CD4-positive, alpha-beta memory T cell (primary cell): Measurements from ENCODE around the gene ERMN. TPM values are rescaled to one million over a fixed set of nuclear protein-coding genes. Genes with fewer than 3 reads are reported as not detected.

Experiments used
- CTCF ChIA-PET: fragments of 350-600 bp; sonication (Branson Sonifier 250); formaldehyde crosslinking; loops from one replicate; lab custom pipeline; 2021; ENCODE audit warnings: inconsistent platforms; ENCODE audit not compliant: partially characterized antibody; lab: Charles Lee
- POLR2A ChIA-PET: fragments of 350-600 bp; sonication (Branson Sonifier 250); formaldehyde crosslinking; loops from one replicate; lab custom pipeline; 2021; ENCODE audit not compliant: partially characterized antibody; lab: Charles Lee
- DNase-seq, 5 donors: peaks; one replicate each; pipeline versions ENCODE4 v3.0.0 to v3.0.0-alpha.2; 2020 to 2022; ENCODE audit warnings: mixed read lengths in 1 of 5
- H3K27ac ChIP-seq: one replicate; pipeline ENCODE4 v1.7.0; 2013; ENCODE audit warnings: low read depth, low read length
- H3K27me3 ChIP-seq: 2 replicates; pipeline ENCODE4 v1.7.0; 2013; ENCODE audit warnings: mild to moderate bottlenecking, low read length, moderate library complexity; ENCODE audit not compliant: insufficient read depth
- H3K36me3 ChIP-seq: 2 replicates; pipeline ENCODE4 v1.7.0; 2013; ENCODE audit warnings: mild to moderate bottlenecking, low read length, moderate library complexity; ENCODE audit not compliant: insufficient read depth
- H3K4me1 ChIP-seq: 2 replicates; pipeline ENCODE4 v1.7.0; 2013; ENCODE audit warnings: mild to moderate bottlenecking, low read length, moderate library complexity; ENCODE audit not compliant: insufficient read depth
- H3K4me3 ChIP-seq, 2 donors: one replicate each; pipeline ENCODE4 v1.7.0; 2013; ENCODE audit warnings: low read length in 2 of 2, mild to moderate bottlenecking in 1 of 2
- H3K9me3 ChIP-seq, 2 donors: one replicate each; pipeline ENCODE4 v1.7.0; 2013; ENCODE audit warnings: low read length in 2 of 2, control low read depth in 1 of 2; ENCODE audit not compliant: control insufficient read depth in 1 of 2
- H3K27ac Mint-ChIP-seq, 7 donors: one replicate each; pipeline ENCODE4 v1.8.0; 2020 to 2021; ENCODE audit warnings: mixed read lengths in 7 of 7, mild to moderate bottlenecking in 6 of 7, inconsistent platforms in 3 of 7, moderate library complexity in 3 of 7
- H3K27me3 Mint-ChIP-seq, 2 donors: one replicate each; pipeline ENCODE4 v1.8.0; 2020 to 2021; ENCODE audit warnings: mixed read lengths in 2 of 2
- H3K36me3 Mint-ChIP-seq, 2 donors: one replicate each; pipeline ENCODE4 v1.8.0; 2020 to 2021; ENCODE audit warnings: mixed read lengths in 2 of 2, inconsistent platforms in 1 of 2, mild to moderate bottlenecking in 1 of 2
- H3K4me1 Mint-ChIP-seq, 4 donors: one replicate each; pipeline ENCODE4 v1.8.0; 2020 to 2021; ENCODE audit warnings: mixed read lengths in 4 of 4, mild to moderate bottlenecking in 1 of 4
- H3K4me3 Mint-ChIP-seq, 8 donors: one replicate each; pipeline ENCODE4 v1.8.0; 2020 to 2021; ENCODE audit warnings: mixed read lengths in 8 of 8, mild to moderate bottlenecking in 7 of 8, moderate library complexity in 6 of 8, inconsistent platforms in 3 of 8
- H3K9me3 Mint-ChIP-seq, 8 donors: one replicate each; pipeline ENCODE4 v1.8.0; 2020 to 2021; ENCODE audit warnings: mixed read lengths in 8 of 8, mild to moderate bottlenecking in 5 of 8, inconsistent platforms in 3 of 8, moderate library complexity in 1 of 8
- intact Hi-C: fragments of 100-400 bp; cut with micrococcal nuclease; formaldehyde crosslinking; loops from one replicate; pipeline ENCODE4 v1.15.1; 2023
- polyA plus RNA-seq, 2 donors: library from polyadenylated mRNA; unstranded; fragments of 300-500 nt; fragmentation: Illumina TruSeq; gene quantifications; one replicate each; pipeline ENCODE4 v1.2.3, GENCODE V29; 2021
- total RNA-seq, 2 experiments: library from RNA; stranded (reverse); gene quantifications; one replicate each; pipeline ENCODE4 v1.2.3, GENCODE V29; 2021

The ERMN gene
- total and polyA plus RNA-seq, 4 experiments from 2014 or later = 0.13 to 3.5 (median 1.2) TPM

DNA sequence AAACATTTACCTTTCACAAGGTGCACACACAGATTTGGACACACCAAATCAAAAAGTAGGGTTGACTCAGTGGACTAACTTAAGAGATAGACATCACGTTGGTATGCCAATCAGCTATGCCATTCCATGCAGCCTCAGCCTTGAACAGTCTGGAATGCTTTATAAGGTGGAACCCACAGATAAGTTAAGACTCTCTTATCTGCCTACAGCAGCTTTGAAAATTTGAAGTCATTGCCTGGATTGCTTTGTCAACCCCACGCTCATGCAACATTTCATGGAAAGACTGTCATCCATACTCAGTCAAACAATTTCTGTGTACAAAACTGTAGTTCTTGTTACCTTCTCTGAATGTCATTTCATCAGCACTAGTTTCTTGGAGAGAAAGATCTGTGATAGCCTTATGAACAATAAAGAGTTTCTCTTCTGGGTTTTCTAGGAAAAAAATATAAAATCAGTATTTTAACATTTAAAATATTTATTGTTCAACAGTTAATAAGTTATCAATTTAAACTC lies 1.2 kb downstream of the ERMN start:
- Histone ChIP-seq H3K27ac (no peak overlapping the region), H3K27me3 (no peaks in the 10 kb centered on the region), H3K4me3 (no peak overlapping the region), H3K4me1 (peaks cover 14% of the 10 kb centered on the region), H3K9me3 (no peaks in the 10 kb centered on the region), H3K36me3 (no peaks in the 10 kb centered on the region)
- peaks cover 0 to 2% (median 0%) of the 10 kb centered on the region in 8 donors for H3K9me3 Mint-ChIP-seq
- H3K27me3 Mint-ChIP-seq = no peaks in the 10 kb centered on the region
- no peak overlapping the region for H3K27ac Mint-ChIP-seq
- intact Hi-C loops = no loop called here
- H3K4me1 Mint-ChIP-seq = peaks cover 12 to 18% (median 16%) of the 10 kb centered on the region in 4 donors
- H3K4me3 Mint-ChIP-seq = no peak overlapping the region
- CTCF ChIA-PET = interaction anchor here (0.5 to 16.8 kb wide), 7 partner anchors 9 to 168 kb away, joined by 3 to 392 read pairs (median 136); partner anchors contain the start of gene CYTIP
- POLR2A ChIA-PET = interaction anchor here (13.8 kb wide), 1 partner anchor 111 kb away, joined by 375 read pairs; the partner anchor contains the start of gene CYTIP
- no peak for DNase-seq
- H3K36me3 Mint-ChIP-seq = peaks cover 16 to 28% of the 10 kb centered on the region in 2 donors

DNA sequence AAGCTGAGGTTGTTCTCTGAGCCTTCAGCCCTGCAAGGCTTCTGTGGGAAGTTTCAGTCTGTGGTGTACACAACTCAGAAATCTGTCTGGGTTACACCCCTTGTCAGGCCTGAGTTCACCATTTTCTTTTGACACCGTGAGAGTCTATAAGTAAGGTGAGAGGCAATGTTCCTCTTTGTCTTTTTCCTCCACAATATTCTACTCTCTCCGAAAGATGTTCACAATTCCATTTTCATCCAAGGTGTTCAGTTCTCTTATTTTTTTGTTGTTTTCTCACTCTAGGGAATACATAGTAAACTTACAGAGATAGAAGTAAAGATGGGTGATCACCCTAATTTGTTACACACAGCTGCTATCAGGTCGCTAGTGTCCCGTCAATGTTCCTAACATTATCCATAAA lies 3.2 kb downstream of the ERMN start:
- Mint-ChIP-seq H3K4me3 (no peak overlapping the region), H3K36me3 (peaks cover 16 to 34% of the 10 kb centered on the region in 2 donors), H3K27ac (no peak overlapping the region), H3K4me1 (peaks cover 3 to 4% (median 3%) of the 10 kb centered on the region in 4 donors), H3K9me3 (no peaks in the 10 kb centered on the region), H3K27me3 (no peaks in the 10 kb centered on the region)
- no peaks in the 10 kb centered on the region for H3K36me3 ChIP-seq
- ChIA-PET POLR2A (interaction anchor here (0.6 to 0.9 kb wide), 2 partner anchors 10 to 120 kb away, joined by 3 to 5 read pairs; no protein-coding TSS in a partner anchor), CTCF (interaction anchor here (0.9 to 16.8 kb wide), 3 partner anchors 15 to 184 kb away, joined by 3 to 392 read pairs (median 157); no protein-coding TSS in a partner anchor)
- intact Hi-C loops = no loop called here
- peaks cover 4% of the 10 kb centered on the region for H3K4me1 ChIP-seq
- no peak overlapping the region for H3K27ac ChIP-seq
- DNase-seq = no peak
- H3K27me3 ChIP-seq = no peaks in the 10 kb centered on the region
- no peak overlapping the region for H3K4me3 ChIP-seq
- no peaks in the 10 kb centered on the region for H3K9me3 ChIP-seq

DNA sequence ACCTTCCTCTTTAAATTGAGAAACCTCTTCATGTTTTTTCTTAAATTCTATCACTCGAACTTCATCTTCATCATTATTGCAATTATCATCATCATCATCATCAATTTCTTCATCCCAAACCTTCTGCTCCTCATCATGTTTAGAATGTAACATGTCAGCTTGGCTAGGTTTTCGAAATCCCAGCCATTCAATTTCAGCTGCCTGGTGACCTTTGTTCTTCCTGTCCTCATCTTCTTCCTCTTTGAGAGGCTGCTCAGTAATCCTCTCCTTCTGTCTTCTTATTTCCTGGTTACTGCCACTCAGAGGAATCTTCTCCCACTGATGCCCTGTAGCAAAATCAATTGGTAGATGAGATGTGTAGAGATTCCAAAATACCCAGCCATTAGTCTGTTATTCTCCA lies 4.2 kb downstream of the ERMN start:
- Mint-ChIP-seq H3K9me3 (no peaks in the 10 kb centered on the region), H3K27ac (no peak overlapping the region), H3K4me1 (no peaks in the 10 kb centered on the region), H3K27me3 (no peaks in the 10 kb centered on the region), H3K36me3 (peaks cover 16 to 34% of the 10 kb centered on the region in 2 donors), H3K4me3 (no peak overlapping the region)
- no peaks in the 10 kb centered on the region for H3K27me3 ChIP-seq
- ChIA-PET CTCF (interaction anchor here (1.4 to 12.1 kb wide), 2 partner anchors 16 to 19 kb away, joined by 3 to 157 read pairs; no protein-coding TSS in a partner anchor), POLR2A (no interaction called here)
- no peak overlapping the region for H3K27ac ChIP-seq
- no peaks in the 10 kb centered on the region for H3K9me3 ChIP-seq
- DNase-seq = no peak
- intact Hi-C loops = no loop called here
- H3K4me3 ChIP-seq = no peak overlapping the region
- no peaks in the 10 kb centered on the region for H3K4me1 ChIP-seq
- H3K36me3 ChIP-seq = no peaks in the 10 kb centered on the region

DNA sequence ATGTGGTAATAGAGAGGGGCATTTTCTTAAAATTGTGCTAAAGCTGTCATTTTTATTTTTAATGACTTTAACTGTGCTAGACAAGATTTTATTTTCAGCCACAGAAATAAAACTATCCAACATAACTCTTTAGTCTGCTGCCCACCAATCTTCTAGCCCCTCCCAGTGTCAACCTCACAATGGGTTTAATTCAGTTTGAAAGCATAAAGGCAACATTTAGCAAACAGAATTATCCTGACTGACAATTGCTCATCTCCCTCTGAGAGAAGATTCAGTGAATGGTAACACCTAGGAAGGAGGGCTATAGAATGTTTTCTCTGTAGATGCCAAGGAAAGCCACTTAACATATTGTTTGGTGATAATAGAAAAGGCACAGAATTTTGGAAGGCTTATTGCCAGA lies 5.2 kb downstream of the ERMN start:
- no peaks in the 10 kb centered on the region for H3K4me1 Mint-ChIP-seq
- no peaks in the 10 kb centered on the region for H3K27me3 ChIP-seq
- no peaks in the 10 kb centered on the region for H3K36me3 ChIP-seq
- POLR2A ChIA-PET = no interaction called here
- intact Hi-C loops = no loop called here
- no peak overlapping the region for H3K4me3 ChIP-seq
- DNase-seq = no peak
- H3K27ac ChIP-seq = no peak overlapping the region
- H3K27ac Mint-ChIP-seq = peak overlapping the region in 1 of 7 donors; percentile 25
- CTCF ChIA-PET = interaction anchor here (12.1 kb wide), 1 partner anchor 17 kb away, joined by 157 read pairs; no protein-coding TSS in a partner anchor
- H3K4me3 Mint-ChIP-seq = no peak overlapping the region
- H3K36me3 Mint-ChIP-seq = peaks cover 14 to 34% of the 10 kb centered on the region in 2 donors
- no peaks in the 10 kb centered on the region for H3K9me3 Mint-ChIP-seq
- no peaks in the 10 kb centered on the region for H3K9me3 ChIP-seq
- H3K4me1 ChIP-seq = no peaks in the 10 kb centered on the region
- no peaks in the 10 kb centered on the region for H3K27me3 Mint-ChIP-seq

DNA sequence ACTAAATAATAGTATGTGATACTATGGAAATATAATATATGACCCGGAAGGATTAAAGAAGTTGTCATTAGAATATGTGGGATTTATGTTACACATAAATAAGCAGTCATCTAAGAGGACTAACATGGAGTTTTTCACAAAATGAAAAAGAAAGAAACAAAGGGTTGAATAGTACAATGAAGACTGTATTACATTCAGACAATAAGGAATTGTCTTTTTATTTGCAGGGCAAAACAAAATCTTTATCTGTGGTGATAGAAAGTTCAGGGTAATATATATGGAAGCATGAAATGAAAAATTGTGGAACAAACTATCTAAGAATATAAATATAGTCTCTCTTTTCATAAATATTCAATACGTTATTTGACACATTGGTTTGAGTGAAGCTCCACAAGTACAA lies 5.8 kb downstream of the ERMN start:
- CTCF ChIA-PET = interaction anchor here (3.6 to 12.1 kb wide), 2 partner anchors 8 to 18 kb away, joined by 28 to 157 read pairs; no protein-coding TSS in a partner anchor
- no peak overlapping the region for H3K4me3 ChIP-seq

DNA sequence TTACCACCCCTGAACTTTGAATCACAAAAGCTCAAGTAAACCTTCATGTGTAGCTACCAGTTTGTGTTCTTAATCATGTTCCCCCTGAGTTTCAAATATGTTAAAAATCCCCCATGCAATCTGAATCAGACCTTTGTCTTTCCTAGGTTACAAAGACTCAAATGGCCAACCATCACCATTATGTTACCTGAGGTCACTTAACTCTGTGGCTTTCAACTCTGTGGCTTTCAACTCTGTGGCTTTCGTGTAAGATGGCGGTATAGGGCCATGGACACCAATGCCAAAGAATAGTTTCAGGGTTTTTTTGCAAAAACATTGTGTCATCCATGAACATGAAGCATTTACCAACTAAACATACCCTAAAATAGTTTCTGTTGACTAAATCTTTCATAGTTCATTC lies 6.7 kb downstream of the ERMN start:
- H3K4me3 Mint-ChIP-seq = no peak overlapping the region
- CTCF ChIA-PET = interaction anchor here (0.8 to 12.1 kb wide), 3 partner anchors 9 to 137 kb away, joined by 3 to 157 read pairs (median 28); no protein-coding TSS in a partner anchor
- H3K4me3 ChIP-seq = no peak overlapping the region
- H3K27ac Mint-ChIP-seq = no peak overlapping the region
- POLR2A ChIA-PET = no interaction called here
- no peak overlapping the region for H3K27ac ChIP-seq
- no peak for DNase-seq
- H3K27me3 ChIP-seq = no peaks in the 10 kb centered on the region
- H3K9me3 Mint-ChIP-seq = no peaks in the 10 kb centered on the region
- no peaks in the 10 kb centered on the region for H3K4me1 ChIP-seq
- intact Hi-C loops = no loop called here
- H3K27me3 Mint-ChIP-seq = no peaks in the 10 kb centered on the region
- peaks cover 13 to 34% of the 10 kb centered on the region in 2 donors for H3K36me3 Mint-ChIP-seq
- H3K36me3 ChIP-seq = no peaks in the 10 kb centered on the region
- no peaks in the 10 kb centered on the region for H3K9me3 ChIP-seq
- no peaks in the 10 kb centered on the region for H3K4me1 Mint-ChIP-seq

More for the DNA sequence above, 5.8 kb downstream of the ERMN start:
- no peaks in the 10 kb centered on the region for H3K36me3 ChIP-seq
- peaks cover 13 to 34% of the 10 kb centered on the region in 2 donors for H3K36me3 Mint-ChIP-seq
- no peak overlapping the region for H3K27ac Mint-ChIP-seq
- H3K9me3 Mint-ChIP-seq = no peaks in the 10 kb centered on the region
- H3K9me3 ChIP-seq = no peaks in the 10 kb centered on the region
- no peaks in the 10 kb centered on the region for H3K4me1 ChIP-seq
- no peaks in the 10 kb centered on the region for H3K4me1 Mint-ChIP-seq
- H3K27ac ChIP-seq = no peak overlapping the region
- POLR2A ChIA-PET = no interaction called here
- H3K27me3 ChIP-seq = no peaks in the 10 kb centered on the region
- no peak for DNase-seq
- no peak overlapping the region for H3K4me3 Mint-ChIP-seq
- no peaks in the 10 kb centered on the region for H3K27me3 Mint-ChIP-seq
- intact Hi-C loops = no loop called here

DNA sequence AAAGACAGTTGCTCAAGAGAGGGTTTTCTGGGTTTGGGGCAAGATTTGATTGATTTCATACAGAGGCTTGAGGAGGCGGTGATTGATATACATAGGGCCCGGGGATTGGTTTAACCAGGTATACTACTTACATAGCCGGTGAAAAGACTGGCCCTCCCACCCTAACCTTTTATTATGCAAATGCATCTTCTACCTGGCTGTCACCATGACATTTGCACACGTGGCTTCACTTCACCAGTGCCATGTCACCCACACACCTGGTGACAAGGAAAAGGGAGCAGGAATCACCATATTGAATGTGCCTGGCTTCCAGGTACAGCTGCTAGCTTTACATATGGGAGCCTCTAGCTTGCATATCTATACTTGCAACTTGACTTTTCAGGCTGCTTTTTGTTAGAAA lies 9.7 kb downstream of the ERMN start:
- Histone ChIP-seq H3K4me3 (no peak overlapping the region), H3K27me3 (no peaks in the 10 kb centered on the region), H3K36me3 (no peaks in the 10 kb centered on the region), H3K27ac (no peak overlapping the region), H3K4me1 (no peaks in the 10 kb centered on the region), H3K9me3 (no peaks in the 10 kb centered on the region)
- POLR2A ChIA-PET = no interaction called here
- Mint-ChIP-seq H3K36me3 (peaks cover 0 to 14% of the 10 kb centered on the region in 2 donors), H3K9me3 (no peaks in the 10 kb centered on the region), H3K27me3 (peaks cover 0 to 2% of the 10 kb centered on the region in 2 donors), H3K27ac (no peak overlapping the region), H3K4me3 (no peak overlapping the region), H3K4me1 (no peaks in the 10 kb centered on the region)
- intact Hi-C loops = no loop called here
- CTCF ChIA-PET = interaction anchor here (1.4 to 3.6 kb wide), 5 partner anchors 12 to 176 kb away, joined by 3 to 28 read pairs (median 8); no protein-coding TSS in a partner anchor
- no peak for DNase-seq
